Vagina (tissue), 2 donors: ENCODE data around the gene GGA3.

Experiments used
- POLR2A ChIP-seq, 2 donors: fragments of 450-650 bp; IDR thresholded peaks; one replicate each; pipeline ENCODE4 v1.6.1; 2017; ENCODE audit warnings: antibody characterized with exemption in 2 of 2, mild to moderate bottlenecking in 2 of 2, moderate library complexity in 2 of 2
- TF ChIP-seq, protein P1 (sequence below), 3 experiments: fragments of 450-650 bp in 2 of 3; fragments of 200-600 bp in 1 of 3; sonication (generic) in 1 of 3; IDR thresholded peaks; one replicate each; pipeline ENCODE4 v1.5.1; 2017 to 2019; ENCODE audit warnings: antibody characterized with exemption in 3 of 3, mild to moderate bottlenecking in 2 of 3, moderate library complexity in 2 of 3

DNA sequence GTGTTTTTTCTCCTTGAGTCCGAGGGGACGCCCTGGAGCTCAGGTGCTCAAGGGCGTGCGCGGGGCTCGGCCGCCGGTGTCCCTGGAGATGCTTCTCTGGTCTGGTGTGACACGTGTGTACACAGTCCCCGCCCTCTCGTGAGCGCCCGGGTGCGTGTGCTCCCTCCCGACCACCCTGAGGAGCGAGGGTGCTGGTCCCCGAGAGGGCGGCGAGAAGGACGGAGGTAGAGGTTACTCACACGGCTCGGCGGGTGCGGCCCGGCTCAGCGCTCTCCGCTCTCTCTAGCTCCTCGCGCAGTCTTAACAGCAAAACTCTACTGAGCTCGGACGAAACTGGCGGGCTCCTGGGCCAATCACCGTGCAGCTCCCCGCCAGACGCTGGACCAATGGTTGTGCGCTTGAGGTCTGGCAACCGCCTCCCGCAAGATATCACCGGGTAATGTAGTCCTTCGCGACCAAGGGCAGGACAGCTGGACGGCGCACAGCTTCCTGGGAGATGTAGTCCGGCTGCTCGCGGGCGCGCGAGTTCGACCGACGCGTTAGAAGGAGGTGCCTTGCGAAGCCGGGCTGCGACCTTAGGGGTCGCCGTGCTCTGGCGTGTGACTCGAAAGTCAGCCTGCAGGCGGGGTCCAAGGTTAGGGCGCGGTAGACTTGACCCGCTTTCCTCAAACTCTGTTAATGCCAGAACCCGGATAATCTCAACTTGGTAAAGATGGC, 27.9 kb upstream of the GGA3 start, which contains the start of gene SLC25A19:
- TF ChIP-seq, protein P1, sequence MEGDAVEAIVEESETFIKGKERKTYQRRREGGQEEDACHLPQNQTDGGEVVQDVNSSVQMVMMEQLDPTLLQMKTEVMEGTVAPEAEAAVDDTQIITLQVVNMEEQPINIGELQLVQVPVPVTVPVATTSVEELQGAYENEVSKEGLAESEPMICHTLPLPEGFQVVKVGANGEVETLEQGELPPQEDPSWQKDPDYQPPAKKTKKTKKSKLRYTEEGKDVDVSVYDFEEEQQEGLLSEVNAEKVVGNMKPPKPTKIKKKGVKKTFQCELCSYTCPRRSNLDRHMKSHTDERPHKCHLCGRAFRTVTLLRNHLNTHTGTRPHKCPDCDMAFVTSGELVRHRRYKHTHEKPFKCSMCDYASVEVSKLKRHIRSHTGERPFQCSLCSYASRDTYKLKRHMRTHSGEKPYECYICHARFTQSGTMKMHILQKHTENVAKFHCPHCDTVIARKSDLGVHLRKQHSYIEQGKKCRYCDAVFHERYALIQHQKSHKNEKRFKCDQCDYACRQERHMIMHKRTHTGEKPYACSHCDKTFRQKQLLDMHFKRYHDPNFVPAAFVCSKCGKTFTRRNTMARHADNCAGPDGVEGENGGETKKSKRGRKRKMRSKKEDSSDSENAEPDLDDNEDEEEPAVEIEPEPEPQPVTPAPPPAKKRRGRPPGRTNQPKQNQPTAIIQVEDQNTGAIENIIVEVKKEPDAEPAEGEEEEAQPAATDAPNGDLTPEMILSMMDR (IDR thresholded peaks at IDR 0.05) = no peak
- TF ChIP-seq POLR2A (IDR thresholded peaks at IDR 0.05) = peak in 1 of 2 donors; percentile 92
